ENCODE results near the gene MYL11. TPM values are rescaled to one million over a fixed set of nuclear protein-coding genes. Genes with fewer than 3 reads are reported as not detected.

MYL11 gene
- total RNA-seq, 1 donor: 9.2 TPM

GRCh38 chr16:30353438-30354129, 21.0 kb upstream of the MYL11 start:
- no peak for DNase-seq (ENCODE audit: low read depth in 2 of 3, low spot score in 2 of 3)

- peak in 1 of 3 donors; percentile 44 for DNase-seq (ENCODE audit: low read depth in 2 of 3, low spot score in 2 of 3)
Measured at GRCh38 chr16:30354423-30355143, 20.0 kb upstream of the MYL11 start.

GRCh38 chr16:30355144-30355953, 19.3 kb upstream of the MYL11 start, which contains the start of gene CD2BP2:
CD2BP2 (minus strand) TSS chr16:30355308; CDS start chr16:30354681, 627 bp downstream.
- DNase-seq (ENCODE audit: low read depth in 2 of 3, low spot score in 2 of 3): peak; percentile 75 to 95 (median 92)

GRCh38 chr16:30355954-30356308, 18.7 kb upstream of the MYL11 start:
- DNase-seq (ENCODE audit: low read depth in 2 of 3, low spot score in 2 of 3): no peak

GRCh38 chr16:30356401-30357084, 18.1 kb upstream of the MYL11 start:
- no peak for DNase-seq (ENCODE audit: low read depth in 2 of 3, low spot score in 2 of 3)

- DNase-seq (ENCODE audit: low read depth in 2 of 3, low spot score in 2 of 3): no peak
Measured at GRCh38 chr16:30357085-30357714, 17.4 kb upstream of the MYL11 start.

GRCh38 chr16:30357715-30358576, 16.7 kb upstream of the MYL11 start:
- no peak for DNase-seq (ENCODE audit: low read depth in 2 of 3, low spot score in 2 of 3)

- no peak for DNase-seq (ENCODE audit: low read depth in 2 of 3, low spot score in 2 of 3)
Measured at GRCh38 chr16:30358577-30358936, 16.0 kb upstream of the MYL11 start.

GRCh38 chr16:30358990-30359870, 15.4 kb upstream of the MYL11 start:
- DNase-seq (ENCODE audit: low read depth in 2 of 3, low spot score in 2 of 3): no peak

- no peak for DNase-seq (ENCODE audit: low read depth in 2 of 3, low spot score in 2 of 3)
Measured at GRCh38 chr16:30359871-30360170, 14.8 kb upstream of the MYL11 start.

- no peak for DNase-seq (ENCODE audit: low read depth in 2 of 3, low spot score in 2 of 3)
Measured at GRCh38 chr16:30361180-30361579, 13.4 kb upstream of the MYL11 start.

GRCh38 chr16:30365200-30365599, 9.4 kb upstream of the MYL11 start:
- no peak for DNase-seq (ENCODE audit: low read depth in 2 of 3, low spot score in 2 of 3)

GRCh38 chr16:30366511-30366910, 8.1 kb upstream of the MYL11 start:
- DNase-seq (ENCODE audit: low read depth in 2 of 3, low spot score in 2 of 3): no peak

- DNase-seq (ENCODE audit: low read depth in 2 of 3, low spot score in 2 of 3): no peak
Measured at GRCh38 chr16:30367349-30368009, 7.1 kb upstream of the MYL11 start.

- DNase-seq (ENCODE audit: low read depth in 2 of 3, low spot score in 2 of 3): no peak
Measured at GRCh38 chr16:30368122-30368791, 6.3 kb upstream of the MYL11 start.

- DNase-seq (ENCODE audit: low read depth in 2 of 3, low spot score in 2 of 3): no peak
Measured at GRCh38 chr16:30368792-30369090, 5.9 kb upstream of the MYL11 start.

GRCh38 chr16:30369091-30369937, 5.3 kb upstream of the MYL11 start:
- no peak for DNase-seq (ENCODE audit: low read depth in 2 of 3, low spot score in 2 of 3)
